Chondrocyte (in vitro differentiated cells): ENCODE results near the gene CFAP70. TPM values are rescaled to one million over a fixed set of nuclear protein-coding genes. Genes with fewer than 3 reads are reported as not detected.

Source experiments
- DNase-seq: peaks from one replicate; pipeline ENCODE4 v3.0.0; 2021; ENCODE audit warnings: mixed read lengths, low spot score
- H3K27ac Mint-ChIP-seq: one replicate; pipeline ENCODE4 v1.8.0; 2021; ENCODE audit warnings: mild to moderate bottlenecking, moderate library complexity, mixed read lengths; ENCODE audit not compliant: unreplicated experiment
- H3K27me3 Mint-ChIP-seq: 2 replicates; pipeline ENCODE4 v1.8.0; 2021; ENCODE audit warnings: low read depth, mixed read lengths
- H3K36me3 Mint-ChIP-seq: 2 replicates; pipeline ENCODE4 v1.8.0; 2021; ENCODE audit warnings: low read depth, mixed read lengths
- H3K4me1 Mint-ChIP-seq: 2 replicates; pipeline ENCODE4 v1.8.0; 2021; ENCODE audit warnings: low read depth, mild to moderate bottlenecking, mixed read lengths
- H3K4me3 Mint-ChIP-seq: one replicate; pipeline ENCODE4 v1.8.0; 2021; ENCODE audit warnings: mild to moderate bottlenecking, moderate library complexity, mixed read lengths; ENCODE audit not compliant: unreplicated experiment
- H3K9me3 Mint-ChIP-seq: 2 replicates; pipeline ENCODE4 v1.8.0; 2021; ENCODE audit warnings: low read depth, mixed read lengths
- total RNA-seq: library from RNA; stranded (reverse); gene quantifications from 3 replicates; pipeline ENCODE4 v1.2.1, GENCODE V29; 2021
- TF ChIP-seq, protein P1 (sequence below): fragments of 200-600 bp; sonication (generic); IDR thresholded peaks from 2 replicates; pipeline ENCODE4 v1.5.0; 2021; ENCODE audit warnings: antibody characterized with exemption, mild to moderate bottlenecking, moderate library complexity

The CFAP70 gene
- total RNA-seq, 1 donor from 2014 or later = 0.42 TPM

DNA sequence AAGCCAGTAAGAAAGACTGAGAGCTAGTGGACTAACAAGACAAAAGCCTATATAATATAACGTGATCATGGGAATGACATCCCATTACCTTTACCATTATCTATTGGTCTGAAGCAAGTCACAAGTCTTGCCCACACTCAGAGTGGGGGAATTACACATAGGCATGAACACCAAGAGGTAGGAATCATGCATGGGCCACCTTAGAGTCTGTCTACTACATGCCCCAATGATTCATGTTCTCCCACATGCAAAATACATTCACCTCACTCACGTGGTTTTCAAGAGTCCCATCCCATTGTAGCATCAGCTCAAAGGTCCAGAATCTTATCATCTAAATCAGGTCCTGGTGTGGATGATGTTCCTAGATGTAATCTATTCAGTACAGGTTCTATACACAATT is 141.0 kb downstream of the CFAP70 start:
- Mint-ChIP-seq H3K27ac (no peak overlapping the region), H3K4me3 (no peak overlapping the region), H3K36me3 (peaks cover 28% of the 10 kb centered on the region), H3K27me3 (no peaks in the 10 kb centered on the region), H3K4me1 (peaks cover 12% of the 10 kb centered on the region), H3K9me3 (peaks cover 4% of the 10 kb centered on the region)
- TF ChIP-seq, protein P1, sequence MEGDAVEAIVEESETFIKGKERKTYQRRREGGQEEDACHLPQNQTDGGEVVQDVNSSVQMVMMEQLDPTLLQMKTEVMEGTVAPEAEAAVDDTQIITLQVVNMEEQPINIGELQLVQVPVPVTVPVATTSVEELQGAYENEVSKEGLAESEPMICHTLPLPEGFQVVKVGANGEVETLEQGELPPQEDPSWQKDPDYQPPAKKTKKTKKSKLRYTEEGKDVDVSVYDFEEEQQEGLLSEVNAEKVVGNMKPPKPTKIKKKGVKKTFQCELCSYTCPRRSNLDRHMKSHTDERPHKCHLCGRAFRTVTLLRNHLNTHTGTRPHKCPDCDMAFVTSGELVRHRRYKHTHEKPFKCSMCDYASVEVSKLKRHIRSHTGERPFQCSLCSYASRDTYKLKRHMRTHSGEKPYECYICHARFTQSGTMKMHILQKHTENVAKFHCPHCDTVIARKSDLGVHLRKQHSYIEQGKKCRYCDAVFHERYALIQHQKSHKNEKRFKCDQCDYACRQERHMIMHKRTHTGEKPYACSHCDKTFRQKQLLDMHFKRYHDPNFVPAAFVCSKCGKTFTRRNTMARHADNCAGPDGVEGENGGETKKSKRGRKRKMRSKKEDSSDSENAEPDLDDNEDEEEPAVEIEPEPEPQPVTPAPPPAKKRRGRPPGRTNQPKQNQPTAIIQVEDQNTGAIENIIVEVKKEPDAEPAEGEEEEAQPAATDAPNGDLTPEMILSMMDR = no peak
- DNase-seq = no peak

DNA sequence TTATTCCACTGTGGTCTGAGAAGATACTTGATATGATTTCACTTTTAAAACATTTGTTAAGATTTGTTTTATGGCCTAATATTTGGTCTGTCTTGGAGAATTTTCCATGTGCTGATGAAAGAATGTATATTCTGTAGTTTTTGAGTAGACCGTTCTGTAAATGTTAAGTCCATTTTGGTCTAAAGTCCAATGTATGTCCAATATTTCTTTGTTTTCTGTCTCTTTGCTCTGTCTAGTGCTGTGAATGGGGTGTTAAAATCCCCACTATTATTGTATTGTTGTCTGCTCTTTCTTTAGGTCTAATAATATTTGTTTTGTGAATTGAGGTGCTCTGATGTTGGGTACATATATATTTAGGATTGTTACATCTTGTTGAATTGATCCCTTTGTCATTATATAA is 142.9 kb downstream of the CFAP70 start:
- Mint-ChIP-seq H3K36me3 (peaks cover 34% of the 10 kb centered on the region), H3K4me3 (no peak overlapping the region), H3K27ac (peak overlapping the region; percentile 49), H3K4me1 (peaks cover 10% of the 10 kb centered on the region), H3K9me3 (peaks cover 4% of the 10 kb centered on the region), H3K27me3 (no peaks in the 10 kb centered on the region)
- TF ChIP-seq, protein P1 = no peak
- DNase-seq = no peak

DNA sequence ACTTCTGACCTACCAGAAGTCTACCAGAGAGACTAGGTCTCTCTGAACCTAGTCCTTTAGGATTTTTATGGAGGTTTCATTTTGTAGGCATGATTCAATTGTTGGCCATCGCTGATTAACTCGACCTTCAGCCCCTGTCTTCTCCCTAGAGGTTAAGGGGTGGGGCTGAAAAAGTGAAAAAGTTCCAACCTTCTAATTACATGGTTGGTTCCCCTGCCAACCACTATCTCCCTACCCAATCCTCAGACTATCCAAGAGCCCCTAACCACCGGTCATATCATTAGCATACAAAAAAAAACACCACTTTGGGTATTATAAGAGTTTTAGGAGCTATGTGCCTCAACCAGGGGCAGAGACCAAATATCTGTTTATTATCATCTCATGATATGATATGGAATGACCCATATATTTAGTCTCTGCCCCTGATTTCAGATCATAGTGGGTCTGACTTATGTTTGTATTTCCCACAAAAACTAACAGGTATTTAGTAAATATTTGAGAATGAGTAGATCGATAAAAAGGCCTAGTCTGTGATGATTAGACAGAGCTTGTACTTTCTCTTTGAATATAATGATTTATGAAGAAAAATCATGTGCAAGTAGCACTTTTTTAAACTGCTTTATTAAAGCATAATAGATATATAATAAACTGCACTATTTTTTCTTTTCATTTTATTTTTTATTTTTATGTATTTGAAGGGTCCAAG is 147.4 kb downstream of the CFAP70 start:
- Mint-ChIP-seq H3K4me1 (peaks cover 14% of the 10 kb centered on the region), H3K27me3 (no peaks in the 10 kb centered on the region), H3K27ac (no peak overlapping the region), H3K9me3 (peaks cover 4% of the 10 kb centered on the region), H3K36me3 (peaks cover 18% of the 10 kb centered on the region), H3K4me3 (no peak overlapping the region)
- no peak for DNase-seq
- TF ChIP-seq, protein P1 = no peak

DNA sequence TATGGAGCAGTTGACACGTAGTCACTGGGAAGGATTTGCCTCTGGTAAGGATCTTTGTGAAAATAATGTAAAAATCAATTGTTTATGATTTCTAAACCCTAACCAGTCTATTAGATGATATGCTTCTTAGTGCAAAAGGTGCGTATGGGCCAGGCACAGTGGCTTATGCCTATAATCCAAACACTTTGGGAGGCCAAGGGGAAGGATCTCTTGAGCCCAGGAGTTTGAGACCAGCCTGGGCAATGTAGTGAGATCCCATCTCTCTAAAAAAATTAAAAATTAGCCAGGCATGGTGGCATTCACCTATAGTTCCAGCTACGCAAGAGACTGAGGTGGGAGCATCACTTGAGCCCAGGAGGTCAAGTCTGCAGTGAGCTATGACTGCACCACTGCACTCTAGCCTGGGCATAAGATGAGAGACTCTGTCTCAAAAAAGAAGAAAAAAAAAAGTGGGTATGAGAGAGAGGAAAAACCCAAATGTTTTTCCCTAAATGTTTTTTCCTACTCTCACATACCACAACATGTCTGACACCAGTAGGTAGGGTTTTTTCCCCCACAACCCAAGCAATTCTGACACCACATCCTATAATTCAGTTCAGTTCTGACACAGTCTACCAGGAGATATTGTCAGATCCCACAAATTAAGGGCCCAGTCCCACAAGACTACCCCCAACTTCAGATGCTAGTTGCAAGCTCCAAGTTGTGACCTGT is 148.1 kb downstream of the CFAP70 start:
- no peak overlapping the region for H3K4me3 Mint-ChIP-seq
- peaks cover 17% of the 10 kb centered on the region for H3K36me3 Mint-ChIP-seq
- no peak overlapping the region for H3K27ac Mint-ChIP-seq
- peaks cover 6% of the 10 kb centered on the region for H3K9me3 Mint-ChIP-seq
- TF ChIP-seq, protein P1 = no peak
- no peak for DNase-seq
- peaks cover 11% of the 10 kb centered on the region for H3K4me1 Mint-ChIP-seq
- no peaks in the 10 kb centered on the region for H3K27me3 Mint-ChIP-seq

DNA sequence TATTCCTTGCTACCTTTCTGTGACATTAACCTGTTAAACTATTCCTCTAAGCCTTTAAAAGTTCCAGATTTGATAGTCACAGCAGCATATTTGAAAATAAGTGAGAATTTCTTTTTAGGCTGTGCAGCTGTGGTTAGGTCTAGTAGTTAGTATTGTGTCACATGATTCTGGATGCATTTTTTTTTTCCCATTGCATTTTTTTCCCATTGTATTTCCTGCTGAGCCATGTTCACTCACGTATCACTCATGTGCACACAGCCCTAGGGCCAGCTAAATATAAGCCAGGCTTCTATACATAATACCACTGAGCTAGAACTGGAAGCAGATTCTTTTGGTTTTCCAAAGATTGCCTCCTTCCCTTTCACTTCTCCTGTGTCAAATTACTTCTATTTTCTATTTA is 149.0 kb downstream of the CFAP70 start:
- TF ChIP-seq, protein P1 = no peak
- Mint-ChIP-seq H3K27ac (no peak overlapping the region), H3K4me1 (peaks cover 11% of the 10 kb centered on the region), H3K4me3 (no peak overlapping the region), H3K27me3 (no peaks in the 10 kb centered on the region), H3K9me3 (peaks cover 6% of the 10 kb centered on the region), H3K36me3 (peaks cover 19% of the 10 kb centered on the region)
- no peak for DNase-seq
